K562 (cell line): Measurements from ENCODE around the gene VPS13D. TPM values are rescaled to one million over a fixed set of nuclear protein-coding genes. Genes with fewer than 3 reads are reported as not detected.
A peak's percentile ranks its signal among the peaks of the same experiment; 100 is the strongest.

Source experiments
- ATF4 ChIP-seq: fragments of 450-650 bp; formaldehyde crosslinking; IDR thresholded peaks from 2 replicates; pipeline ENCODE4 v1.4.0; 2022; ENCODE audit warnings: mild to moderate bottlenecking, moderate library complexity
- BCOR ChIP-seq: fragments of 450-650 bp; IDR thresholded peaks from 2 replicates; pipeline ENCODE4 v1.6.1; 2016
- CEBPB ChIP-seq: fragments of 450-650 bp; IDR thresholded peaks from 2 replicates; pipeline ENCODE4 v1.6.1; 2016; ENCODE audit warnings: missing genetic modification characterization, missing compliant biosample characterization
- CREM ChIP-seq: IDR thresholded peaks from 2 replicates; pipeline ENCODE4 v1.6.1; 2014; ENCODE audit warnings: antibody characterized with exemption, low read depth
- DPF2 ChIP-seq: fragments of 450-650 bp; IDR thresholded peaks from 2 replicates; pipeline ENCODE4 v1.6.1; 2016
- HNRNPK ChIP-seq: fragments of 200-400 bp; formaldehyde crosslinking; IDR thresholded peaks from one replicate; pipeline ENCODE4 v1.6.1; 2018; ENCODE audit warnings: mild to moderate bottlenecking, low read depth, low read length; ENCODE audit not compliant: poor library complexity, severe bottlenecking
- MEIS2 ChIP-seq: fragments of 450-650 bp; IDR thresholded peaks from 2 replicates; pipeline ENCODE4 v1.6.1; 2014; ENCODE audit warnings: mild to moderate bottlenecking; ENCODE audit not compliant: partially characterized antibody
- RB1 ChIP-seq: fragments of 450-650 bp; IDR thresholded peaks from 2 replicates; pipeline ENCODE4 v1.6.1; 2017; ENCODE audit warnings: low read depth, mild to moderate bottlenecking
- TCF7 ChIP-seq: sonication (generic); IDR thresholded peaks from 2 replicates; pipeline ENCODE4 v1.6.1; 2016; ENCODE audit warnings: antibody characterized with exemption, borderline replicate concordance
- THAP12 ChIP-seq: fragments of 250-450 bp; sonication (Bioruptor Pico); IDR thresholded peaks from 2 replicates; pipeline ENCODE4 v1.9.0; 2021; ENCODE audit warnings: mild to moderate bottlenecking, inconsistent platforms
- TSC22D4 ChIP-seq: fragments of 450-650 bp; IDR thresholded peaks from 2 replicates; pipeline ENCODE4 v1.6.1; 2016; ENCODE audit warnings: missing genetic modification characterization, missing biosample characterization, control low read depth
- USF1 ChIP-seq: sonication (generic); formaldehyde crosslinking; IDR thresholded peaks from 2 replicates; pipeline ENCODE4 v1.9.0; 2022; ENCODE audit warnings: mild to moderate bottlenecking, missing genetic modification reagents
- ZNF197 ChIP-seq: fragments of 200-800 bp; sonication (Bioruptor generic); IDR thresholded peaks from 2 replicates; pipeline ENCODE4 v1.6.1; 2016; ENCODE audit warnings: low read depth, missing genetic modification characterization, missing compliant biosample characterization
- ZNF232 ChIP-seq: sonication (generic); formaldehyde crosslinking; IDR thresholded peaks from 2 replicates; pipeline ENCODE4 v1.8.0; 2022; ENCODE audit warnings: mild to moderate bottlenecking, missing genetic modification reagents
- ZNF239 ChIP-seq: fragments of 250-450 bp; sonication (Bioruptor Pico); IDR thresholded peaks from 2 replicates; pipeline ENCODE4 v1.4.0; 2020; ENCODE audit warnings: mild to moderate bottlenecking
- polyA plus RNA-seq, 8 experiments: library from polyadenylated mRNA; depleted of rRNA in 4 of 8; stranded (reverse) in 5 of 8; unstranded in 3 of 8; fragments of >200 nt; fragmentation: Nextera tagmentation in 2 of 8; fragmentation: Illumina TruSeq in 1 of 8; extraction: Ambion mirVana in 2 of 8; extraction: Trizol in 1 of 8; gene quantifications; 2 replicates each; pipeline versions ENCODE4 v1.2.1 to v1.2.3, GENCODE V29; 2011 to 2014; ENCODE audit warnings: inconsistent platforms in 1 of 8, missing spikeins in 1 of 8
- total RNA-seq, 7 experiments: library from RNA; depleted of rRNA in 6 of 7; stranded (reverse); fragments of >200 nt in 6 of 7; fragmentation: Illumina TruSeq in 2 of 7; extraction: Trizol in 2 of 7; gene quantifications; 2 replicates each; pipeline versions ENCODE4 v1.2.1 to v1.2.3, GENCODE V29; 2011 to 2021; ENCODE audit warnings: low replicate concordance in 1 of 7

Gene VPS13D
- total and polyA plus RNA-seq, 9 of the 15 experiments (the other 6 are each of a cell fraction or from before 2014, with no cell fraction given): 6.1 to 51.5 (median 38.5) TPM

GRCh38 chr1:12549460-12550349, 319.9 kb downstream of the VPS13D start (continued):
- 0 out of 2 replicates have a peak, but pooled peaks have one; percentile 5 for TF ChIP-seq THAP12 (CRISPR knock-in tag)
- peak; percentile 87 for TF ChIP-seq BCOR
- TF ChIP-seq ZNF197: 0 out of 2 replicates have a peak, but pooled peaks have one; percentile 44
- TF ChIP-seq RB1: 0 out of 2 replicates have a peak, but pooled peaks have one; percentile 4
- no peak for TF ChIP-seq TSC22D4
- peak; percentile 77 for TF ChIP-seq USF1 (CRISPR knock-in tag)
- TF ChIP-seq ATF4: 0 out of 2 replicates have a peak, but pooled peaks have one; percentile 32
- no peak for TF ChIP-seq HNRNPK
- no peak for TF ChIP-seq ZNF232 (CRISPR knock-in tag)
- 0 out of 2 replicates have a peak, but pooled peaks have one; percentile 21 for TF ChIP-seq TCF7
- 0 out of 2 replicates have a peak, but pooled peaks have one; percentile 7 for TF ChIP-seq CEBPB (tag)
- peak; percentile 91 for TF ChIP-seq DPF2
- peak; percentile 47 for TF ChIP-seq CREM
- TF ChIP-seq MEIS2: peak; percentile 30
- no peak for TF ChIP-seq ZNF239 (CRISPR knock-in tag)
